ENCODE measurements around the gene PPP1R12C. TPM values are rescaled to one million over a fixed set of nuclear protein-coding genes. Genes with fewer than 3 reads are reported as not detected.

The PPP1R12C gene
- total and polyA plus RNA-seq, 3 donors from 2014 or later, result 184 to 220 (median 206) TPM

Small RNA genes lying within 50 kb of the gene (microRNA-seq; reads per million reads assigned to microRNA genes)
- 0 reads per million in 2 donors for gene MIR7975 (ENCODE audit: borderline number of aligned reads in 2 of 2, borderline replicate concordance in 1 of 2)

Small RNA genes lying within 50 kb of the gene (small RNA-seq; reads per million reads assigned to genes)
- gene MIR7975, result 0 reads per million in 2 donors
- gene RF01210, result 0 reads per million in 2 donors

Other genes starting within 250 kb of the PPP1R12C start
- not detected for gene FCAR, start 243.4 kb downstream of the PPP1R12C start, total RNA-seq
- not detected for gene FCAR, start 243.4 kb downstream of the PPP1R12C start, polyA plus RNA-seq (ENCODE audit: insufficient read depth, low read depth, low replicate concordance)
- under 1 TPM; 0.31 to 0.43 TPM for gene NCR1, start 211.5 kb downstream of the PPP1R12C start, total RNA-seq
- gene NCR1, start 211.5 kb downstream of the PPP1R12C start, polyA plus RNA-seq (ENCODE audit: insufficient read depth, low read depth, low replicate concordance), result 0.44 TPM
- 10 to 100 TPM in 1 of 2 donors, 1 to 10 TPM in 1; 9.0 to 11.7 TPM for gene NLRP7, start 170.1 kb downstream of the PPP1R12C start, total RNA-seq
- gene NLRP7, start 170.1 kb downstream of the PPP1R12C start, polyA plus RNA-seq (ENCODE audit: insufficient read depth, low read depth, low replicate concordance), result 14.5 TPM
- 10 to 100 TPM; 41.9 to 46.4 TPM for gene NLRP2, start 151.3 kb downstream of the PPP1R12C start, total RNA-seq
- 42.6 TPM for gene NLRP2, start 151.3 kb downstream of the PPP1R12C start, polyA plus RNA-seq (ENCODE audit: insufficient read depth, low read depth, low replicate concordance)
- gene GP6, start 79.4 kb downstream of the PPP1R12C start, total RNA-seq, result 1 to 10 TPM; 1.1 to 3.2 TPM
- gene GP6, start 79.4 kb downstream of the PPP1R12C start, polyA plus RNA-seq (ENCODE audit: insufficient read depth, low read depth, low replicate concordance), result 5.3 TPM
- 10 to 100 TPM; 22.5 to 24.3 TPM for gene RDH13, start 54.5 kb downstream of the PPP1R12C start, total RNA-seq
- 13.9 TPM for gene RDH13, start 54.5 kb downstream of the PPP1R12C start, polyA plus RNA-seq (ENCODE audit: insufficient read depth, low read depth, low replicate concordance)
- gene EPS8L1, start 41.8 kb downstream of the PPP1R12C start, total RNA-seq, result 1 to 10 TPM; 3.4 to 3.6 TPM
- gene EPS8L1, start 41.8 kb downstream of the PPP1R12C start, polyA plus RNA-seq (ENCODE audit: insufficient read depth, low read depth, low replicate concordance), result 13.3 TPM
- gene TNNT1, start 31.6 kb upstream of the PPP1R12C start, total RNA-seq, result 10 to 100 TPM; 13.0 to 14.5 TPM
- 84.0 TPM for gene TNNT1, start 31.6 kb upstream of the PPP1R12C start, polyA plus RNA-seq (ENCODE audit: insufficient read depth, low read depth, low replicate concordance)
- gene TNNI3, start 40.1 kb upstream of the PPP1R12C start, total RNA-seq, result 10 to 100 TPM; 14.2 to 30.3 TPM
- gene TNNI3, start 40.1 kb upstream of the PPP1R12C start, polyA plus RNA-seq (ENCODE audit: insufficient read depth, low read depth, low replicate concordance), result 20.8 TPM
- gene DNAAF3, start 49.0 kb upstream of the PPP1R12C start, total RNA-seq, result 100 to 1,000 TPM in 1 of 2 donors, 10 to 100 TPM in 1; 69.9 to 102 TPM
- 173 TPM for gene DNAAF3, start 49.0 kb upstream of the PPP1R12C start, polyA plus RNA-seq (ENCODE audit: insufficient read depth, low read depth, low replicate concordance)
- gene SYT5, start 62.7 kb upstream of the PPP1R12C start, total RNA-seq, result 1 to 10 TPM; 1.6 to 5.0 TPM
- gene SYT5, start 62.7 kb upstream of the PPP1R12C start, polyA plus RNA-seq (ENCODE audit: insufficient read depth, low read depth, low replicate concordance), result 11.7 TPM
- gene PTPRH, start 91.9 kb upstream of the PPP1R12C start, total RNA-seq, result 10 to 100 TPM in 1 of 2 donors, 1 to 10 TPM in 1; 6.0 to 11.3 TPM
- gene PTPRH, start 91.9 kb upstream of the PPP1R12C start, polyA plus RNA-seq (ENCODE audit: insufficient read depth, low read depth, low replicate concordance), result 1.6 TPM
- 10 to 100 TPM; 13.4 to 13.9 TPM for gene TMEM86B, start 111.1 kb upstream of the PPP1R12C start, total RNA-seq
- 12.8 TPM for gene TMEM86B, start 111.1 kb upstream of the PPP1R12C start, polyA plus RNA-seq (ENCODE audit: insufficient read depth, low read depth, low replicate concordance)
- 100 to 1,000 TPM; 178 to 179 TPM for gene PPP6R1, start 141.4 kb upstream of the PPP1R12C start, total RNA-seq
- gene PPP6R1, start 141.4 kb upstream of the PPP1R12C start, polyA plus RNA-seq (ENCODE audit: insufficient read depth, low read depth, low replicate concordance), result 217 TPM
- 10 to 100 TPM; 43.5 to 48.2 TPM for gene HSPBP1, start 162.5 kb upstream of the PPP1R12C start, total RNA-seq
- 42.7 TPM for gene HSPBP1, start 162.5 kb upstream of the PPP1R12C start, polyA plus RNA-seq (ENCODE audit: insufficient read depth, low read depth, low replicate concordance)
- gene BRSK1, start 166.4 kb upstream of the PPP1R12C start, total RNA-seq, result 10 to 100 TPM; 14.9 to 20.7 TPM
- gene BRSK1, start 166.4 kb upstream of the PPP1R12C start, polyA plus RNA-seq (ENCODE audit: insufficient read depth, low read depth, low replicate concordance), result 12.8 TPM
- 1 to 10 TPM in 1 of 2 donors, not detected in 1; 2.2 TPM for gene TMEM150B, start 207.7 kb upstream of the PPP1R12C start, total RNA-seq
- 0.98 TPM for gene TMEM150B, start 207.7 kb upstream of the PPP1R12C start, polyA plus RNA-seq (ENCODE audit: insufficient read depth, low read depth, low replicate concordance)
- gene KMT5C, start 222.2 kb upstream of the PPP1R12C start, total RNA-seq, result 10 to 100 TPM; 48.8 to 62.9 TPM
- 14.6 TPM for gene KMT5C, start 222.2 kb upstream of the PPP1R12C start, polyA plus RNA-seq (ENCODE audit: insufficient read depth, low read depth, low replicate concordance)
- 10 to 100 TPM; 27.9 to 47.5 TPM for gene COX6B2, start 237.1 kb upstream of the PPP1R12C start, total RNA-seq
- gene COX6B2, start 237.1 kb upstream of the PPP1R12C start, polyA plus RNA-seq (ENCODE audit: insufficient read depth, low read depth, low replicate concordance), result 171 TPM
- 10 to 100 TPM; 11.3 to 28.2 TPM for gene GARIN5B, start 245.6 kb upstream of the PPP1R12C start, total RNA-seq
- gene GARIN5B, start 245.6 kb upstream of the PPP1R12C start, polyA plus RNA-seq (ENCODE audit: insufficient read depth, low read depth, low replicate concordance), result 49.6 TPM

All from testis (tissue), 3 donors.